ENCODE data around the gene ZNF500. TPM values are rescaled to one million over a fixed set of nuclear protein-coding genes. Genes with fewer than 3 reads are reported as not detected.

The ZNF500 gene
- total and polyA plus RNA-seq, 2 of the 4 experiments (the other 2 are of a cell fraction), result 4.5 to 5.9 TPM

GRCh38 chr16:4800290-4801041 is 33.5 kb upstream of the ZNF500 start (continued):
- TF ChIP-seq BHLHE40 (IDR thresholded peaks at IDR 0.05; ENCODE audit: low read depth, low read length), result no peak

GRCh38 chr16:4799171-4799855 is 32.4 kb upstream of the ZNF500 start:
- no peak overlapping the region for H2BK20ac ChIP-seq (ENCODE audit: low read depth, low read length)
- H3K9me3 ChIP-seq (ENCODE audit: control insufficient read depth, insufficient read depth, low read length), result no peaks in the 10 kb centered on the region
- no peak overlapping the region for H4K8ac ChIP-seq (ENCODE audit: low read depth in 2 of 2, low read length in 2 of 2)
- H2AK5ac ChIP-seq (ENCODE audit: low read depth, low read length), result no peak overlapping the region
- no peak overlapping the region for H4K5ac ChIP-seq (ENCODE audit: low read depth, low read length)
- H3K9ac ChIP-seq (ENCODE audit: low read depth, low read length), result no peak overlapping the region
- H2BK15ac ChIP-seq (ENCODE audit: low read depth, low read length), result no peak overlapping the region
- POLR2A ChIA-PET (ENCODE audit: unreplicated experiment), result no interaction called here
- no peaks in the 10 kb centered on the region; the same call in 1 of the 2 replicates for H4K20me1 ChIP-seq (ENCODE audit: insufficient read depth, low read length)
- H3K4me2 ChIP-seq (ENCODE audit: low read depth, low read length), result no peak overlapping the region
- BruUV-seq (replicated peaks), result no TSS peak
- H3K23ac ChIP-seq (ENCODE audit: low read depth, low read length), result no peak overlapping the region
- CTCF ChIA-PET, result no interaction called here
- H4K91ac ChIP-seq (ENCODE audit: insufficient read depth, low read depth, low read length), result no peak overlapping the region
- H3K4me1 ChIP-seq (ENCODE audit: control insufficient read depth, insufficient read depth, low read length), result peaks cover 5% of the 10 kb centered on the region; the same call in 1 of the 2 replicates
- ATAC-seq (ENCODE audit: low read depth) (no peak), DNase-seq (no peak)
- no peak overlapping the region for H2AK9ac ChIP-seq (replicated peaks; ENCODE audit: low read depth, low read length, poor library complexity)
- TF ChIP-seq BHLHE40 (IDR thresholded peaks at IDR 0.05; ENCODE audit: low read depth, low read length) (no peak), RAD21 (IDR thresholded peaks at IDR 0.05; ENCODE audit: low read length) (no peak), CHD1 (IDR thresholded peaks at IDR 0.05; ENCODE audit: low read depth, low read length) (no peak), USF2 (IDR thresholded peaks at IDR 0.05; ENCODE audit: low read depth, low read length) (no peak), MXI1 (IDR thresholded peaks at IDR 0.05; ENCODE audit: borderline replicate concordance, low read depth, low read length) (no peak), NFE2L2 (IDR thresholded peaks at IDR 0.05; ENCODE audit: low read depth, low read length) (no peak), RCOR1 (IDR thresholded peaks at IDR 0.05; ENCODE audit: insufficient replicate concordance, low read length) (no peak), FOS (IDR thresholded peaks at IDR 0.05; ENCODE audit: low read depth, low read length) (no peak), ELK1 (IDR thresholded peaks at IDR 0.05; ENCODE audit: borderline replicate concordance, low read depth, low read length) (no peak), CEBPB (IDR thresholded peaks at IDR 0.05; ENCODE audit: low read depth, low read length) (no peak)
- H3K27me3 ChIP-seq (ENCODE audit: control insufficient read depth, insufficient read depth, low read length), result no peaks in the 10 kb centered on the region
- 0 out of 4 replicates have a peak, but pooled peaks cover 0 to 7% of the 10 kb centered on the region in 2 experiments for H3K79me1 ChIP-seq (ENCODE audit: low read depth in 1 of 2, low read length in 2 of 2)
- intact Hi-C loops (cut with micrococcal nuclease), result no loop called here
- no peak overlapping the region for H3K14ac ChIP-seq (replicated peaks; ENCODE audit: low read depth, low read length)
- no peak overlapping the region for H3K18ac ChIP-seq (ENCODE audit: low read depth, low read length)
- no peaks in the 10 kb centered on the region for H3K9me1 ChIP-seq (ENCODE audit: insufficient read depth, low read length)
- H3K4me3 ChIP-seq (ENCODE audit: insufficient read depth, low read depth, low read length), result no peak overlapping the region
- H3K4ac ChIP-seq (ENCODE audit: low read depth, low read length), result no peak overlapping the region
- no peak overlapping the region for H3K56ac ChIP-seq (ENCODE audit: extremely low read depth, insufficient read depth, low read length)
- H2BK5ac ChIP-seq (ENCODE audit: low read depth, low read length, poor library complexity, severe bottlenecking), result no peak overlapping the region
- H3K36me3 ChIP-seq (ENCODE audit: control insufficient read depth, insufficient read depth, low read length), result peaks cover 6% of the 10 kb centered on the region; the same call in 1 of the 2 replicates
- no peak overlapping the region for H3K27ac ChIP-seq (ENCODE audit: insufficient read depth, low read length)
- dilution Hi-C loops (cut with HindIII; ENCODE audit: low sequenced_read_pairs, unreplicated experiment), result no loop called here
- 93% methylated on average over 10 of the region's 19 CpGs; no CpG with 5 or more reads in 1 of the 2 experiments for WGBS, 2 experiments (ENCODE audit: extremely low coverage in 2 of 2, insufficient read length in 1 of 2)
- H2AFZ ChIP-seq (replicated peaks; ENCODE audit: low read length, poor library complexity), result no peak overlapping the region
- H2BK120ac ChIP-seq (ENCODE audit: low read depth, low read length), result no peak overlapping the region
- in situ Hi-C loops (cut with MboI; ENCODE audit: low sequenced_read_pairs), result no loop called here
